Stimulated activated CD8-positive, alpha-beta memory T cell treated with anti-CD3 and anti-CD28 coated beads, Interleukin-4, amount 100 ng/mL, for 1 hour (primary cell): Measurements from ENCODE around the gene TNPO3.
"Not testable (repeated sequence)": the region's sequence is repeated elsewhere in the genome, so short reads cannot be mapped to it uniquely, and the experiment has no call there.

ENCODE experiments used
- DNase-seq, 2 donors: peaks; one replicate each; pipeline ENCODE4 v3.0.0-alpha.2; 2020; ENCODE audit warnings: low read depth in 2 of 2, low spot score in 1 of 2

Gene TNPO3

DNA sequence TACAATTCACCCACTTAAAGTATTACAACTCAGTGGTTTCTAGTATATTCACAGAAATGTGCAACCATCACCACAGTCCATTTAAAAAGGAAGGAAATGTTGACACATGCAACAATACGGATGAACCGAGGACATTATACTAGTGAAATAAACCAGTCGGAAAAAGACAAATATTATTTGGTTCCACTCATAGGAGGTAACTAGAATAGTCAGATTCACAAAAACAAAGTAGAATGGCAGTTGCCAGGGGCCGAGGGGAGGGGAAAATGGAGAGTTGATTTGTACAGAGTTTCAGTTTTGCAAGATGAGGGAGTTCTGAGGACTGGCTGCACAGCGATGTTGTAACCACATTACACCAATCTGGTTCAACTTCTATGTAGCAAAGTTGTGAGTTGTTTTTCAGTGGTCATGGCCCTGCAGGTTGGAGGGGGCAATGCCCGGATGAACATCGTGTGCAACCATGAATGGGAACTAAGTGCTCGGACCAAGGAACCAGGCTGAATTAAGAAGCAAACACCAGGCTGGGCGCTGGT lies 17.6 kb upstream of the TNPO3 start:
- no peak for DNase-seq

GRCh38 chr7:129069021-129069420 lies 14.1 kb upstream of the TNPO3 start:
- DNase-seq, result no peak

GRCh38 chr7:129067943-129068548 lies 13.1 kb upstream of the TNPO3 start:
- no peak for DNase-seq

GRCh38 chr7:129067132-129067561 lies 12.2 kb upstream of the TNPO3 start:
- DNase-seq, result not testable (repeated sequence)

- no peak for DNase-seq
These were observed 11.6 kb upstream of the TNPO3 start for GRCh38 chr7:129066290-129067131.

DNA sequence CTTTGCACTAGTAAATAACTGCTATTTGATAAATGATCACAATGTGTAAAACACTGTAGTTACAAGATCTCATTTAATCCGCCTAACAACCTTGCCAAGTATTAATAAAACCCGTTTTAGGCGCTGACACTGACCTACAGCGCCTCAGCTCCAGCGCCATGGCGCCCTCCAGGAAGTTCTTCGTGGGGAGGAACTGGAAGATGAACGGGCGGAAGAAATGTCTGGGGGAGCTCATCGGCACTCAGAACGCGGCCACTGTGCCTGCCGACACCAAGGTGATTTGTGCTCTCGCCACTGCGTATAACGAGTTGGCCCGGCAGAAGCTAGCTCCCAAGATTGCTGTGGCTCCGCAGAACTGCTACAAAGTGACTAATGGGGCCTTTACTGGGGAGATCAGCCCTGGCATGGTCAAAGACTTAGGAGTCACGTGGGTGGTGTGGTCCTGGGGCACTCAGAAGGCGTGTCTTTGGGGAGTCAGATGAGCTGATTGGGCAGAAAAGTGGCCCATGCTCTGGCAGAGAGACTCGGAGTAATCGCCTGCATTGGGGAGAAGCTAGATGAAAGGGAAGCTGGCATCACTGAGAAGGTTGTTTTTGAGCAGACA lies 1.1 kb upstream of the TNPO3 start:
- DNase-seq, result no peak

DNA sequence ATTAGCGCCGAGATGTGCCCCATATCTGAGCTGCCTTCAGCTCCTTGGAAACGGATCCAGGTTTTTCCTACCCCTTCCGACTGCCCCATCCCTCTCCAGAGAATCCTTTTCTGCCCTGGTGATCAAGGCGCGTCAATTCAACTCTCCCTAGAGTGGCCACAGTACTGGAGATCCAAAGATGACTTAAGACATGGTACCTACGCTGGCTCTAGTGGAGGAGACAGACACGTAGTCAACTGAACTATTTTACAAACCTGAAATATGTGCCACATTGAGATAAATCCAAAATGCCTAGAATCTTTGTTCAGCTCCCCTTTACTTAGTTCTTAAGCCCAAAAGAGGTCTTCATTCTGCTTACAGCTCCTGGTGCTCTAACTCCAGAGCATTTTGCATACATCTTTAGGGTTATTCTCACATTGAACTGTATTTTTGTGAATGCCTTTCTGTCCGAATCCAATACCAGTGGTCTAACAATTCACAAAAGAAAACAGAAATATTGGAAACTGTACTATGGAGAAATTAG lies 444 bp upstream of the TNPO3 start:
- DNase-seq, result no peak

- DNase-seq, result no peak
These were observed 923 bp downstream of the TNPO3 start for GRCh38 chr7:129053938-129054437.

- no peak for DNase-seq
These were observed 2.5 kb downstream of the TNPO3 start for GRCh38 chr7:129052441-129052840.

- not testable (repeated sequence) for DNase-seq
These were observed 3.5 kb downstream of the TNPO3 start for GRCh38 chr7:129051459-129051858.

GRCh38 chr7:129047761-129048160 lies 7.2 kb downstream of the TNPO3 start:
- DNase-seq, result no peak

- DNase-seq, result no peak
These were observed 9.2 kb downstream of the TNPO3 start for GRCh38 chr7:129045682-129046081.

DNA sequence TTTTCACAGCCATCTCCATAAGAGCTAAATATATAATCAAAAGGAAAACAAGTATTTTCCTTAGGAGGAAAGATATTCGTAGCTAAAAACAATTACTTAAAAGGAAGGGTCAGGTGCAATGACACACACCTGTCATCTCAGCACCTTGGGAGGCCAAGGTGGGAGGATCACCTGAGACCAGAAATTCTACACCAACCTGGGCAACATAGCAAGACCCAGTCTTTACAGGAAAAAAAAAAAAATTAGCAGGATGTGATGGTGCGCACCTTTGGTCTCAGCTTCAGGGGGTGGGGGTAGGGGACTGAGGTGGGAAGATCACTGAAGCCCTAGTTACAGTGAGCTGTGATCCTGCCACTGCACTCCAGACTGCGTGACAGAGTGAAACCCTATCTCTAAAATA lies 11.9 kb downstream of the TNPO3 start:
- no peak for DNase-seq

DNA sequence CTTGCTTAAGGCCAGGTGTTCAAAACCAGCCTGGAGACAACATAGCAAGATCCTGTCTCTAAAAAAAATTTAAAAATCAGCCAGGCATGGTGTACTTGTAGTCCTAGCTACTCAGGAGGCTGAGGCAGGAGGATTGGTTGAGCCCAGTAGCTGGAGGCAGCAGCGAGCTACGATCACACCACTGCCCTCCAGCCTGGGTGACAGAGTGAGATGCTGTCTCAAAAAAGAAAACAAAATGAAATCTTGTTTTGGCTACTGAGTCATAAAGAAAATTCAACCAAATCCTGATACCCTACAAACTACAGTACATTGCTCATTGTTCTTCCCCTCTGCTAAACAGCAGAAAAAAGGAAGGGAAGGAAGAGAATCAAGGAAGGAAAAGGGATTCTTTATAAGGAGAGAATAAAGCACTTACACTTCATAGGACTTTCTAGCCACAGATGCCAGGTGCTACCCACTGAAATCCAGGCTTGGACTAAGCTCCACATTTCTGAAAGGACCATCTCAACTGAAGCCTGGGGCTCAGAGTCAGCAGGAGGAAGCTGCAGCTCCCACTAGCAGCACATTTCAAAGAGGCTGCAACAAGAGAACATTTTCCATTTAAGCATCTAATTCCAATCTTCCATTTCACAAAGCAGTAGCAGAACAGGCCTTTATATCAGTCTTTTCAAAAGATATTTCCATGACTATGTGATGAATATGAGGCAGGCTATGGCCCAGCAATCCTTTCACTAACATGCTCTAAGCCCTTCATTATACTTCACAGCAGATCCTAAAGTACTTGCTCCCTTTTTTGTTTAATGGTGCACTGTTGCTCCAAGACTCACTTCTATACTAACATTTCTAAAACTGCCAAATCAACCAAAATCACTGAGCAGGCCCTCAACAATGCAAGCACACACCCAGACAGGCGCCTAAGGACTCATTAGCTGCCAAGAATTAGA lies 13.5 kb downstream of the TNPO3 start:
- no peak for DNase-seq

DNA sequence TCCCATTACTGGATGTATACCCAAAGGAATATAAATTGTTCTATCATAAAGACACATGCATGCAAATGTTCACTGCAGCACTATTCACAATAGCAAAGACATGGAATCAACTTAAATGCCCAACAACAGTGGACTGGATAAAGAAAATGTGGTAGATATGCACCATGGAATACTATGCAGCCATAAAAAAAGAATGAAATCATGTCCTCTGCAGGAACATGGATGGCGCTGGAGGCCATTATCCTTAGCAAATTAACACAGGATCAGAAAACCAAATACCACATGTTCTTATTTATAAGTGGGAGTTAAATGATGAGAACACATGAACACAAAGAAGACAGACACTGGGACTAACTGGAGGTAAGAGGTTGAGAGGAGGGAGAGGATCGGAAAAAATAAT lies 16.4 kb downstream of the TNPO3 start:
- DNase-seq, result not testable (repeated sequence)

DNA sequence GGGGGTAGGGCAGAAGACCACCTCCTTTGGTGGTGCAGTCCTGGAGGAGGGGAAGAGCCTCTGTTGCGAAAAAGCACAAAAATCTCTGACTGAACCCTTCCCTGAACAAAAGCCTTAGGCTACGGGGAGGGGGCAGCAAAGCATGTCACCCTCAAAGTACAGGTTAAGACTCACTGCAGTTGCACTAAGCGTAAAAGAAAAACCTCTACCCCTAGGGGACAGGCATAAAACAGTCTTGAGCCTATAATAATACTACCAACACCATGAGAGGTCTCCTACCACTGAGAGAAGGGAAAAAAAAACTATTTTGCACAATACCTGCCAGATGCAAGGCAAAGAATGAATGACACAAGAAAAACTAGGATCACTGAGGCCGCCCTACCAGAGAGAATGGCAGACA lies 17.3 kb downstream of the TNPO3 start:
- no peak for DNase-seq

GRCh38 chr7:129032017-129032416 lies 22.9 kb downstream of the TNPO3 start:
- DNase-seq, result no peak

- no peak for DNase-seq
These were observed 24.5 kb downstream of the TNPO3 start for GRCh38 chr7:129030440-129030839.

DNA sequence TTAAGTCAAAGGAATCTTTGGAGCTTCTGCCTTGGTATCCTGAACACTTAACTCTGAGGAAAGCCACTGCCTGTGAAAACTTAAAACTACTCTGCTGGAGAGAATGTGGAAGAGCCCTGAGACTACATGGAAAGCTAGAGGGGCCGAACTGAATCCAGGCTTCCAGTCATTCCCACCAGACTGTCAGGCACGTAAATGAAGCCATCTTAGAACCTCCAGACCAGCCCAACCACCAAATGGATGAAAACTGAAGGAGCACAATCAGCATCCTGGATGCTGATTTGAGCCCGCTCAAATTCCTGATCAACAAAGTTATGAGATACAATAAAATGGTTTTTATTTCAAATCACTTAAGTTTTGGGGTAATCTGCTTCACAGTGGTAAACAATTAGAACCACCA lies 30.8 kb downstream of the TNPO3 start:
- DNase-seq, result no peak

DNA sequence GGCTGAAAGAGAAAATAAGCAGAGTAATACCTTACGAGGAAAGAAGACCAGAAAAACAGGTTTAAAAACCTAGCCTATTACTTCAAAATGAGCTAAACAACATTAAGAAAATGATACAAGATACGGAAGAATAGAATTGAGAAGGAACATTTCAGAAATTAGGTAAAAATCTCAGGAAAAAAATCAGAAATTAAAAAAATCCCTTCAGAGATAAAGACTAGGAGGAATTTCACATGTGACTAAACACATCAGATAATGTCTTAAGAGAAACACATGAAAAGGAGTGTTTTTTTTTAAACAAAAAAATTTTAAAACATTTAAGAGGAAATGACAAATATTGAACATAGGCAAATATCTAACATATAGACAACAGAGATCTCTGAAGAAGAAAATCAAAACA lies 33.3 kb downstream of the TNPO3 start:
- DNase-seq, result no peak
